Middle frontal gyrus (tissue), 1 donor: ENCODE measurements around the gene MYL7.

Experiments used
- DNase-seq: peaks from one replicate; pipeline ENCODE4 v3.0.0-alpha.2; 2015; ENCODE audit warnings: low spot score; ENCODE audit errors: extremely low spot score

The MYL7 gene

GRCh38 chr7:44112997-44113763 is 28.0 kb downstream of the MYL7 start:
- DNase-seq, result no peak

DNA sequence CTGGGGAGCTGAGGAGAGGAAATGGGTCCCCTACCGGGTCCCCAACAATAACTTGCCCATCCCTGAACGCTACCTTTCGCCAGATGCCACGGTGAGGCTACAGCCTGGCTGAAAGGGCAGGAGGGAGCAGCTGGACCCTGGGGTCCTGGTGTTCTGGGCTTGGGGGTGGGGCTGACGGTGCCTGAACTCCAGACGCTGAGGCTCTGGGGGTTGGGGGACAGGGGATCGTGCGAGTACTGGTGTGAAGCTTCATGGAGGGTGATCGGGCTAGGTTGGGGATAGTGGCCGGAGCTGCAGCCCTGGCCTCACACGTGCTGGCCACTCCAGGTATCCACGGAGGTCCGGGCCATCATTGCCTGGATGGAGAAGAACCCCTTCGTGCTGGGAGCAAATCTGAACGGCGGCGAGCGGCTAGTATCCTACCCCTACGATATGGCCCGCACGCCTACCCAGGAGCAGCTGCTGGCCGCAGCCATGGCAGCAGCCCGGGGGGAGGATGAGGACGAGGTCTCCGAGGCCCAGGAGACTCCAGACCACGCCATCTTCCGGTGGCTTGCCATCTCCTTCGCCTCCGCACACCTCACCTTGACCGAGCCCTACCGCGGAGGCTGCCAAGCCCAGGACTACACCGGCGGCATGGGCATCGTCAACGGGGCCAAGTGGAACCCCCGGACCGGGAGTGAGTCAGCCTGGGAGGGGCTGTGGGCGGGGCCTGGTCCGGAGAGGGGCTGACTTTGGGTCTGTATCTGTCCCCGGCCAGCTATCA is 28.7 kb downstream of the MYL7 start:
- DNase-seq, result no peak

DNA sequence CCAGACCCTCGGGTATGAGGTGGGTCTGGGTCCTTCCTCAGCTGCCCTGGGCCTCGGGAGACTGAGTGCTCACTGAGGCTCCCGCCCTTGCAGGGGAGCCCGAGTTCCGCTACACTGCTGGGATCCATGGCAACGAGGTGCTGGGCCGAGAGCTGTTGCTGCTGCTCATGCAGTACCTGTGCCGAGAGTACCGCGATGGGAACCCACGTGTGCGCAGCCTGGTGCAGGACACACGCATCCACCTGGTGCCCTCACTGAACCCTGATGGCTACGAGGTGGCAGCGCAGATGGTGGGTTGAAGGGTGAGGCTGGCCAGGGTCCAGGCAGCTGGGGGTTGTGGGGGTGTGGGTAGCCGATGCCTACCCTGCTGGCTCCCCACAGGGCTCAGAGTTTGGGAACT is 29.4 kb downstream of the MYL7 start:
- no peak for DNase-seq

DNA sequence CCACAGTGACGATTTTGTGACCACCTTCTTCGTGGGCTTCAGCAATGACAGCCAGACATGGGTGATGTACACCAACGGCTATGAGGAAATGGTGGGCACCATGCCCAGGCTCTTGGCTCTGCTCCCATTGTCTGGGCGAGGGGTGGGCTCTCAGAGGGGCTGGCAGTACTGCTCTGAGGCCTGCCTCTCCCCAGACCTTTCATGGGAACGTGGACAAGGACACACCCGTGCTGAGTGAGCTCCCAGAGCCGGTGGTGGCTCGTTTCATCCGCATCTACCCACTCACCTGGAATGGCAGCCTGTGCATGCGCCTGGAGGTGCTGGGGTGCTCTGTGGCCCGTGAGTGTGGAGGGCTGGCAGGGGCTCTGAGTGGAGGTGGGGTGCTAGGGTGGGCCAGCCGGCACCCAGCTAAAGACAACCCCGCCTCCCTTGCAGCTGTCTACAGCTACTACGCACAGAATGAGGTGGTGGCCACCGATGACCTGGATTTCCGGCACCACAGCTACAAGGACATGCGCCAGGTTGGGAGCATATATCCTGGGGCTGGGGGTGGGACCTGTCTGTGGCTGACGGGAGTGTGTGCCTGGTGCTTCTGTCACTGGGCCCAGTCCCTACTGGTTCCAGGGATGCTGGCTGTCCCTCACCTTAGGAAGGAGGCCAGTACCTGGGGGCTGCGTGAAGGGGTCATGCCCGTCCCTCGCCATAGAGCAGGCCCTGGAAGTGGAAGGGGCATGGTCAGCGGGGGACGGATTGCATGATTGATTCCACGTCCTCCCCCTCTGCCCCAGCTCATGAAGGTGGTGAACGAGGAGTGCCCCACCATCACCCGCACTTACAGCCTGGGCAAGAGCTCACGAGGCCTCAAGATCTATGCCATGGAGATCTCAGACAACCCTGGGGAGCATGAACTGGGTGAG is 30.2 kb downstream of the MYL7 start:
- no peak for DNase-seq

GRCh38 chr7:44109991-44110390 is 31.1 kb downstream of the MYL7 start:
- DNase-seq, result no peak

GRCh38 chr7:44108768-44109750 is 32.1 kb downstream of the MYL7 start:
- DNase-seq, result no peak

DNA sequence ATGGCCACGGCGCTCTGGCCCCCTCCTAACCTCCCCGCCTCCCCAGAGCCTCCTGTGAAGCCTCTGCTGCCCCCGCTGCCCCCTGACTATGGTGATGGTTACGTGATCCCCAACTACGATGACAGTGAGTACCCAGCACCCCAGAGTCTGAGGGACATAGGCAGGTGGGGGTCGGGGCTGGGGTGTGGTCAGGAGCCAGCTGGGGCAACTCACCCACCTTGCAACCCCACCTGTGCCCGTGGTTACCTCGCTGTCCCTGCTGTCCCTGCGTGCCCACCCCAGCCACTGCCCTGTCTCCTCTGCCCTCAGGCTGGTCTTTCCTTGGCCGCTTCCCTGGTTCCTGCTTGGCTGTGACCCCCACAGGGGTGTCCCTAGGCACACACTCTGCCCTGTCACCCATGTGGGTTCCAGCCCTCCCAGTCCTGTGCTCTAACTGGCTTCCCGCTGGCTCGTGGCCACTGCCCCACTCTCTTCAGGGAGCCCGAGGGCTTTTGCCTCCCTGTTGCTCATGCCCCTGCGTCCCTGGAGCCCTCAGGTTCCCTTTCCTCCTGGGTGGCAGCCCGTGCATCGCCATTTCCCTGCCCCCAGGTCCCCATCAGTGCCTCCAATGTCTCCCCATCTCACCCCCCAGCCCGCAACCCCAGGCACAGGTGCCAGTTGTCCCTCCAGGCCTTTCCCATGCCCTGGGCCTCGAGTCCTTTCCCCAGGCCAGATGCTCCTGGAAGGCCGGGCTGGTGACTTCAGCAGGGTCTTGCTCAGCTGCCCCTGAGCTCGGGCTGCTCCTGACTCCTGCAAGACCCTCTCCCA is 33.0 kb downstream of the MYL7 start:
- no peak for DNase-seq

- no peak for DNase-seq
Observed at GRCh38 chr7:44107116-44107960, 33.8 kb downstream of the MYL7 start.

- no peak for DNase-seq
Observed at GRCh38 chr7:44106311-44107065, 34.6 kb downstream of the MYL7 start.

GRCh38 chr7:44105832-44106231 is 35.3 kb downstream of the MYL7 start:
- no peak for DNase-seq

- no peak for DNase-seq
Observed at GRCh38 chr7:44104860-44105771, 36.0 kb downstream of the MYL7 start.

- no peak for DNase-seq
Observed at GRCh38 chr7:44103923-44104859, 36.9 kb downstream of the MYL7 start, which contains the start of gene AEBP1. AEBP1 (plus strand) TSS chr7:44104345; CDS start chr7:44104666, 321 bp downstream.

DNA sequence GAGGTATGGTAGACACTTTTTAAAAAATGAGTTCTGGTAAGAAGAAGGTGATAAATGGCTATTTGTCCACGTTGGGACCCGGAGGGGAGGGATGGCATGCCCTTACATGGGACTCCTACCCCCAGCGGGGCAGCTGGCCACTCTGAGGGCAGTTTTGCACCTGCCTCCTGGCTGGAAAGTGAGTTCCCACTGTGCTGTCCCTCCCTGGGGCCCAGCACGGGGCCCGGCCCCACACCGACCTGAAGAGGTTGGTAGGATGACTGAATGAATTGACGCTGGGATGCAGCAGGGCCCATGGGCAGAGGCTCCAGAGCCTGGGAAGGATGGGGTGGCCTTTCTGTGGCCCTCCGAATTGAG is 37.6 kb downstream of the MYL7 start:
- DNase-seq, result no peak

DNA sequence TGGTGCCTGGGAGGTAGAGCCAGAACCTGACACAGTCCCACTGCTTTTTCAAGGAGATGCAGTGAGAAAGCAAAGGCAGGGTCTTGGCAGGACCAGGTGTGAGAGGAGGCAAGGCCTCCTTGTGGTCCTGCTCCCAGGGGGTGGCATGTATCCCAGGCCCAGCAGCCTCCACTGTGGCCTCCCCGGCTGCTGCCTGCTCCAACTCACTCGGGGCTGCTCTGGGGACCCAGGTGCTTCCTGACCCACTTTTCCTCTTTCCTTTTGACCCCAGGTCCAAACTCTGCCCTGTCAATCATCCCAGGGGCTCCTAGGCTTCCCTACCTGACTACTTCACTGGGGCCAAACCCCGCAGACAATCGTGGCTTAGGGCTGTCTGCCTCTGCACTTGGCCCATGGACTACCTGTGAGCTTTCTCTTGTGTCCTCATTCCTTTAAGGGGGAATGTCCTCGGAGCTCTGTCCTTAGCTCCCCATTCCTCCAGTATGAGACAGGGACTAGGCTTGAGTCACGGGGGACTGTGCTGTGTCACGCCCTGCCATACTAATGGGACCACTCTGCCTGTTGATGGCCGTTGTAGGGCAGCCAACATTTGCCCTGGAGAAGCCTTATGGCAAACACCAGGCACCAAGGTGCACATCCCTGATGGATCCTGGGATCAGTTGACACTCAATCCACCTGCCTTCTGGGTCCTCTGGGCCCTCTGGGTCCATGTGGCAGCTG is 38.1 kb downstream of the MYL7 start:
- DNase-seq, result no peak
